Measurements from ENCODE around the gene FAM32A.
"Not testable (repeated sequence)": the region's sequence is repeated elsewhere in the genome, so short reads cannot be mapped to it uniquely, and the experiment has no call there.

Gene FAM32A

DNA sequence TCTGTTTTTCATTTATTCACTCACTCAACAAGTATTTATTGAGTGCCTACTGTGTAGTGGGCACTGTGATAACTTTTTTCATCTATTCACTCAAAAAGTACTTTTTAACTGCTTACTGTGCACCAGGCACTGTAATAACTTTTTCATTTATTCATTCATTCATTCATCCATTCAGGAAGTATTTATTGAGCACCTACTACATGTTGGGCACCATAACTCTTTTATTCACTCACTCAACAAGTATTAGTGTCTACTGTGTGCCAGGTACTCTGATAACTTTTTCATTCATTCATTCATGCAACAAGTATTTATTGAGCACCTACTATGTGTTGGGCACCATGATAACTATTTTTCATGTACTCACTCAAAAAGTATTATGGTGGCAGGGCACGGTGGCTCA lies 18.8 kb upstream of the FAM32A start:
- no peak for DNase-seq

DNA sequence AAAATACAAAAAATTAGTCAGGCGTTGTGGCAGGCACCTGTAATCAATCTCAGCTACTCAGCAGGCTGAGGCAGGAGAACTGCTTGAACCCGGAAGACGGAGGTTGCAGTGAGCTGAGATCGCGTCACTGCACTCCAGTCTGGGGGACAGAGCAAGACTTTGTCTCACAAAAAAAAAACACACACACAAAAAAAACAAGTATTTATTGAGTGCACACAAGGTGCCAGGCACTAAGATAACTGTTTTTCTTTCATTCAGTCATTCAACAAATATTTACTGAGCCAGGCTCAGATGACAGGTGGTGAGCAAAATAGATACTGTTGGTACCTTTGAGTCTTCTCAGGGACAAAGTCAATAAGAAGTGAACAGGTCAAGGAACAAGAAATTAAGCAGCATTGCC lies 18.2 kb upstream of the FAM32A start:
- peak; percentile 14 for DNase-seq

DNA sequence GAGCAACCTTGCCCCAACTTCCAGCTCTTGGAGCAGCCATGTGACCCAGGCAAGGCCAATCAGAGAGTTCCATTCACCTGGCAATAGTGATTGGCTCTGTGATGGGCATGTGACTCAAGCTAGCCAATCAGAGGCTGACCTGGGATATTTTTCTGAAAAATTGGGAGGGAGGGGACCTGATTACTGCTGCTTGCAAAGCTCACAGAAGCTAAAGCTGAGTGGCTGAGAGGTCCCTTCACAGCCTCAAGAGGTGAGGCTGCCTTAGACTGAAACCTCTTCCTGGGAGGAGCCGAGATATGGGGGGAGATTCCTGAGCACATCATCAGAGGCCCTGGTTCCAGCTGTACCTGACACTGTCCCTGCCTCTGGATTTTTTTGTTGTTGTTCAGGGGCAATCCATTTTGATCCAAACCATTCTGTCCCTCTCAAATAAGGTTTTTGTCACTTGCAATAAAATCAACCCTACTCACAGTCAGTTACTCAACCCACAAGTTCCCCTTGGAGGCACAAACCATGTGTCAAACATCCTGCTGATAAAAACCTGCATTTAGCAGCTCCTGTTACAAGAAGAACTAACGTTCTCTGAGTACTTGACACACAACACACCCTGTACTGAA lies 16.6 kb upstream of the FAM32A start:
- no peak for DNase-seq

DNA sequence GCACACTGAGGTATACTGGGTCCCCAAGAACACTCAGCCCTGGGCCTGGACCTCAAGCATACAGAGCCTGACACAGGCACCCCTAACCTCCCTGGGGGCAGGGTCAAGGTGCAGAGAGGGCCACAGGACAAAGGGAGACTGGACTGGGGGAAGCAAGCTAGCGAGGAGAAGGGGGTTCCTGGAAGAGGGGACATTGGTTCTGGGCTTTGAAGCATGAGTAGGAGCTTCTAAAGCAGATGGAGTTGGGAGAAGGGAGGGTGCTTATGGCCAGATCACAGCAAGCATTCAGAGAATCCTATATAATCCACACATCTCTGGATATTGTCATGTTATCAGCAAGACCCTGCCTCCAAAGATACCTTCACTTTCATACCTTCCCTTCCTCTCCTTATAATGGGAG lies 15.1 kb upstream of the FAM32A start:
- no peak for DNase-seq

DNA sequence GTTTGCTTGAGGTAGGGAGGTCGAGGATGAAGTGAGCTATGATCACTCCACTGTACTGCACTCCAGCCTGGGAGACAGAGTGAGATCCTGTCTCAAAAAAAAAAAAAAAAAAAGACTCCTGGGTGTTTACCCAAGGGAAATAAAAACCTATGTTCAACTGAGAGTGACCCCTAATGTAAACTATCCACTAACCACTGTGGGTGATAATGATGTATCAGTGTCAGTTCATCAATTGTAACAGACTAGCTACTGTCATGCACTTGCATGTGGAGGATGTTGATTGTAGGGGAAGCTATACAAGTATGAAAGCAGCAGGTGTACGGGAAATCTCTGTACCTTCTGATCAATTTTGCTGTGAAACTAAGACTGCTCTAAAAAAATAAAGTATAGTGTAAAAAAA lies 9.3 kb upstream of the FAM32A start:
- no peak for DNase-seq

DNA sequence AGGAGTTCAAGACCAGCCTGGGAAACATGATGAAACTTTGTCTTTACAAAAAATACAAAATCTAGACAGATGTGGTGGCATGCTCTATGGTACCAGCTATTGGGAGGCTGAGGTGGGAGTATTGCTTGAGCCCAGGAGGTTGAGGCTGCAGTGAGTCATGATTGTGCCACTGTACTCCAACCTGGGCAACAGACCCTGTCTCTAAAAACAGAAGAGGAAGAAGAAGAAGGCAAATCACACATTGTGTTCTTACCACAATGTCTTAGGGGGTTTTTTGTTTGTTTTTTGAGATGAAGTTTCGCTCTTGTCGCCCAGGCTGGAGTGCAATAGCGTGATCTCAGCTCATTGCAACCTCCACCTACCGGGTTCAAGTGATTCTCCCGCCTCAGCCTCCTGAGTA lies 6.3 kb upstream of the FAM32A start:
- DNase-seq: not testable (repeated sequence)

DNA sequence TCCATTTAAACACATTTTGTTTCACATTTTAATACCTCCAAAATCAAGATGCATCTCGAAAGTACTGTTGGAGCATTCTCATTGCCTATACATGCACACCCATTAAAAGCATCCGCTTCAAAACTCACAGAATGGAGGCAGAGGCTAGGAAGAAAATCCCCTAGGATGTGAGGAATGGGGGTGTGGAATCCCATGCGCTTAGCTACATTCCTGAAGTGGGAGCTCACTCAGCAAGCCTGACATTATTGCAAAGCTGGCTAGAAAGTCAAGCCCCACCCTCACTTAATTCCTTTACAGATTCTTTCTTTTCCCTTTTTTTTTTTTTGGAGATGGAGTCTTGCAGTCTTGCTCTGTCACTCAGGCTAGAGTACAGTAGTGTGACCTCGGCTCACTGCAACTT lies 4.6 kb upstream of the FAM32A start:
- DNase-seq: no peak

DNA sequence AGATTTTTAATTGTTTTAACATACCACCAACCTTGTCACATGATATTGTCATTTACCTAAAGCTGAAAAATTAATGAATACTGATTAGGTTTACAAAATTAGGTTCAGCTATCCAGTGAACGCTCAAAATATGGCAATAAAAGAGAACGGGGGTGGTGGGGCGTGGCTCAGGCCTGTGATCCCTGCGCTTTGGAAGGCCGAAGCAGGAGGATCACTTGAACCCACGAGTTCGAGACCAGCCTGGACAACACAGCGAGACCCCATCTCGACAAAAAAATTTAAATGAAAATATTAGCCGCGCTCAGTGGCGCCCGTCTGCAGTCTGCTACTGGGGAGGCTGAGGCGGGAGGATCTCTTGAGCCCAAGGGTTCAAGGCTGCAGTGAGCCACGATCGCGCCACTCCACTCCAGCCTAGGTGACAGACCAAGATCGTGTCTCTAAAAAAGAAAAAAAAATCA lies 516 bp upstream of the FAM32A start:
- DNase-seq: no peak

DNA sequence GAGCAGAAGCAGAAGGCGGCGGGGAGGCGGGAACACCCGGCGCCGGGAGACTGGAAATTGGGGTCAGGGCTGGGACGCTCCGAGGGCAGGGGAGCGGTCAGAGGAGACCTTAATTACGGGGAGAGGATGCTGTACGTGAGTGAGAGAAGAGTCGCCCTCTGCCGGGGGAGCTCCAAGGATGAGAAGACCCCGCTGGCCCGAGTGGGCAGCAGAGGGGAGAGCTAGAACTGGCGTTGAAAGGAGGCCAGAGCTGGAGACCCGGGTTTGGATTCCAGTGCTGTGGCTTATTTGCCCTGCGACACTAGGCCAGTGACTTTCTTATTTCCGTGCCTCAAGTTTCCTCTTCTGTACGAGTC lies 536 bp downstream of the FAM32A start:
- DNase-seq: peak; percentile 29

DNA sequence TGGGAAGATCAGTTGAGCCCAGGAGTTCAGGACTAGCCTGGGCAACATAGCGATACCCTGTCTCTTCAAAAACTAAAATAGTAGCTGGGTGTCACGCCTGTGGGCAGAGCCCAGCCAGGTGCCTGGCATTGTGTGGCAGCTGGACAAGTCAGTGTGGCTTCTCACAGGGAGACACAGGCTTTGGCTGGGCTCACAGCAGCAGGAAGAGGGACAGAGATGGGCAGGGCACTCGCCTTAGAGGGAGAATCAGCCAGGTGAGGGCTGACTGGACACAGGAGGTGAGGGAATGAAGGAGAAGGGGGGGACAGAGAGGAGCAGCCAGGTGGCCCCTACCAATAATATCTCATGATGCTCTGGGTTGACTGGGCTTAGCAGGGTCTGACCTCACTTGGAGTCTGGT lies 3.3 kb downstream of the FAM32A start:
- no peak for DNase-seq

DNA sequence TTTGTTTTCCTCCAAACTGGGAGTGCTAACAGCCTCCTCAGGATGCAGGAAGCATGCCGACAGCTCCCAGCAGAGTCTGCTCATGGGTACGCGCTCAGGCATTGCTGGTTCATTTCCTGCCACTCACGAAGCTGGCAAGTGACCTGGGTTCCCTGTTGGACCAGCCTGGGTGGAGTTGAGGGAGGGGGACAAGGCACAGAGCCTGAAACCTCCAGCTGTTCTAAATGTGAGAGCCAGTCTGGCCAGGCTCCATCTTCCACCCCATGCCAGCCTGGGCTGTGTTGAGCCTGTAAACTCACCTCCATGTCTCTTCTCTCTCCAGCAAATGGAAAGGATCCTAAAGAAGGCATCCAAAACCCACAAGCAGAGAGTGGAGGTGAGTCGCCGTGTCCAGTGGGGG lies 5.0 kb downstream of the FAM32A start:
- DNase-seq: no peak

DNA sequence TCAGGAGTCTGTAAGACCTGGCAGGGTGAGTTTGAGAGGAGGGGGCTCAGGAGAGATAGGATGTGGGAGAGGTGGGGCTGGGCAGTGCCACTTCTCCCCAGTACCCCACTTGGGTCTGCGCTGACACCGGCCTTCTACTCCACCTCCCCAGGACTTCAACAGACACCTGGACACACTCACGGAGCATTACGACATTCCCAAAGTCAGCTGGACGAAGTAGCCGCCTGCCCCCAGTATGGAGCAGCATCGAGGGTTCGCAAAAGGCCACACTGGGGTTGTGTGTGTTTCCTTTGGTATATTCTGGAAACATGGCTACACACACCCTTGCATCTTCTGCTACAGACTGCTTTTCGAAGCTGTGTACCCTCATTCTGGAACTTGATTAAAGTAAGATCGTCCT lies 5.5 kb downstream of the FAM32A start:
- no peak for DNase-seq

DNA sequence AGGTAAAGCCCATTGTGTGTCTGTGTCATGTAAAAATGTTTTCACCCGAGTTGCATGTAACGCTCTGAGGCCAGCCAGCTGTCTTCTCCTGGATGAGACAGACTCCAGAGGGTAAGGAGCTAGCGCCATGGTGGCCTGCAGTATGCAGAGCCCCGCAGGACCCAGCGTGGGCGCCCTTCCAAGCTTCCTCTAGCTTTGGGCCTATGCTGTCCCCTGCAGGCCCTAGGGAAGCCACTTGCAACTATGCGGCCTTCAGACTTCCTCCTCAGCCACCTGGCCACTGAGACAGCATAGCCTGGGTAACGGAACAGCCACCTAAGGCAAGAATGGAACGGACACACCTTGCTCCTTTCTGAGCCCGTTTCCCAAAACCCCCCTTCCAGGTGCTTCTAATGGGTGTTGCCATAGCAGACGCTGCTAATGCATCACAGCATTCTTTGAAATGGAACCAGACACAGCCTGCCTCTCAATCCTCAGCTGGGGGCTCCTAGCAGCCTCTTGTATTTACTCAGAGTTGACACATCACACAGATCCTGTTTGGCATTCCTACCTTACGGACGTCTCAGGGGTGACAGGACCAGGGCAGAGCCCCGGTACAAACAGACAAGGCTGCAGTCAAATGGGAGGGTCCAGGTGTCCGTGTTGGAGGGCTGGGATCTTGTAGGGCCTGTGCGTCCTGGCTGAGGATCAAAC lies 6.2 kb downstream of the FAM32A start:
- no peak for DNase-seq

DNA sequence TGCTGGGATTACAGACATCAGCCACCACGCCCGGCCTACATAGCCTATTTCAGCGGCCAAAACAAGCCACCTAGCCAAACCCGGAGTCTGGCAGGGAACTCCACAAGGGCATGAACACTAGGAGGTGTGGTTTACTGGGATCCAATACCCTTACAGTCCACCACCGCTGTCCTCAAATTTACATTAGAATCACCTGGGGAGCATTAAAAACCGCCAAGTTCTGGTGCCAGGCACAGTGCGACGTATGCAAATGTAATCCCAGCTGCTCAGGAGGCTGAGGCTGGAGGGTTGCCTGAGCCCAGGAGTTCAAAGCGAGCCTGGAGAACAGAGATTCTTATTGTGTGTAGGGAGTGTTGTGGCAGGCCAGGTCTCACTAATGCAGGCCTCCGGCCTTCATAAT lies 8.3 kb downstream of the FAM32A start:
- no peak for DNase-seq

DNA sequence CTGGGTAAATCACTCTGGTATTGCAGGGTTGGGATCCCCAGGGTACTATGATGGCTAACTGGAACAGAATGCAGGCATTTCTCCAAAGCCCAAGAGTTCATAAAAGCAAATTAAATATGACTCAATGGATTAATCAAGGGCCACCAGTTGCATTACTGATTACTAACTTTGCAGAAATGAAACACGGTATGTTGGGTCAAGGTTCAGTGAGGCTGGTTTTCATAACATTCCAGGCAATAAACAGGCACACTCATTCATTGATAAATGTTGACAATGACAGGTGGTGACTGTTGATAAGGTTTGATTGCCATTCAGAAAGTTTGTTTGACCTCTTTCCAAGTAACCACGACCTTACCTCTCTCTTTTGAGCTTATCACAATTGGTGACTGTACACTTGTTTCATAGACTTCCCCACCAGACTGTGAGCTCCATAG lies 12.0 kb downstream of the FAM32A start:
- DNase-seq: no peak

DNA sequence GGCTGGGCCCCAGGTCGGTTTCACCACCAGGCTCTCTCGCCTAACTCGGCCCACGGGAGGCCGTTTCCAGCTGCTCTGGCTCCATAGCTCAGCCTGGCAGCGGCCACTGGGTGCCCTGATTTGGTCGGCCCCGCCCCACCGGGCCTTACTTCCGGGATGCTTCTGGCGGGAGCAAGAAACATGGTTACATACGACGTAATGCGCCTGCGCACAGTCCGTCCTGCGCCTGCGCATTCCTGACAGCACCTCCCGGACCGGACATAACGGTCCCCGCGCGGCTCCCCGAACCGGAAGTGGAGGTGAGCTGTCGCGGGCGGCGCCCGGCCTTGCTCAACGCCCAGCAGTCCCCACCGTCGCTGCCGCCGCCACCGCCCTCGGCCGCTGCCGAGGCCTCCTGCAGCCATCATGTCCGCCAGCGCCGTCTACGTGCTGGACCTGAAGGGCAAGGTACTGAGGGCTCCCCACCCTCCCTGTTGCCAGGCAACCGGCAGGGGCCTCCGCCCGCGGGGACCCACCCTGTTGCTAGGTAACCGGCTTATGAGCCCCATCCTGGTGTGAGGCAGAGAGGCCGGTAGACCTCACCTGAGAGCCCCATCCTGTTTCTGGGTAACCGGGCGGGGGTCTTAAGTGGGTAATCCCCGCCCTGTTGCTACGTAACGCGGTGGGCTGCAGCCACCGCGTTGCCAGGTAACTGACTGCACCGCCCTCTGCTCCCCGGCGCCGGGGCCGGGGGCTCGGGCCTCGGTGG lies 12.6 kb downstream of the FAM32A start, which contains the start of gene AP1M1:
AP1M1 (plus strand) TSS at position 290 of the 748 bp plus-strand sequence; CDS start at position 406, 116 bp downstream.
- peak; percentile 95 for DNase-seq

DNA sequence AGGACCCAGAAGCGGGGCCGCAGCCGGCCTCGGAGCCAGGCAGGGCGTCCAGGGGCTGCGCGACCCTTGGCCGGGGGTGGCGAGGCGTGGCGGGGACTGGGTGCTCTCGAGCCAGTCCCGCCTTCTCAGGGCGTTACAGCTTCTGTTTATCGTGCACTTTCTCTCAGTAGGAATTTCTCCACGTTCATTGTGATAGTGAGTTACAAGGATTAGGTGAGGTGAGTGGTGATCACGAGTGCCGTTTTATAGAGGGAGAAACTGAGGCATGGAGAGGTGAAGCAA lies 13.1 kb downstream of the FAM32A start:
- DNase-seq: no peak

DNA sequence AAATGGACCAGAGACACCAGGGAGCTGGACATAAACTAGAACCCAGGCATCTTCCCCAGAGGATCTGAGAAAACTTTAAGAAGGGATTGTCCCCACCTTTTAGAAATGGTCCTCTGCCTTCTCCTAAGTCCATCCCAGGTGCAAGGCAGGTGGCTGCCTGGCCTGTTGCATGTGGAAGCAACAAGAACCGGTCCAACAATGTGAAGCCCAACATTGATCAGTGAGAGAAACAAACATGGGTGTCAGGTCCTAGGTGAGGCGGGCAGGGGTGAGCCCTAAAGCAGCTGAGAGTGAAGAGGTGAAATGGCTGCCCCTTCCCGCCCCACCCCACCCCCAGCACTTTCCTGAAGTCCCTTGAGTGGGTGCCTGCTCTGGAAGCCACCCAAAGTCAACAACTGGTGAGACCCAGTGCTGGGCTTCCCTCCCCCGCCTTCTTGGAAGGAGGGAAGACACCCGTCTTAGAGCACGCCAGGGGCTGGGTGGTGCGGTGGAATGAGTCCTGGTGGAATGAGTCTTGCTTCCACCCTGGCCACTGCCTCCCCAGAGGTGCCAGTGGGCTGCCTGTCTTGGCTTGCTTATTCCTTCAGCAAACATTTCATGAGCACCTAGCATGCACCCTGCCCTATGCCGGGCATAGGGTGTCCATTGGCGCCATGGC lies 14.2 kb downstream of the FAM32A start:
- no peak for DNase-seq

DNA sequence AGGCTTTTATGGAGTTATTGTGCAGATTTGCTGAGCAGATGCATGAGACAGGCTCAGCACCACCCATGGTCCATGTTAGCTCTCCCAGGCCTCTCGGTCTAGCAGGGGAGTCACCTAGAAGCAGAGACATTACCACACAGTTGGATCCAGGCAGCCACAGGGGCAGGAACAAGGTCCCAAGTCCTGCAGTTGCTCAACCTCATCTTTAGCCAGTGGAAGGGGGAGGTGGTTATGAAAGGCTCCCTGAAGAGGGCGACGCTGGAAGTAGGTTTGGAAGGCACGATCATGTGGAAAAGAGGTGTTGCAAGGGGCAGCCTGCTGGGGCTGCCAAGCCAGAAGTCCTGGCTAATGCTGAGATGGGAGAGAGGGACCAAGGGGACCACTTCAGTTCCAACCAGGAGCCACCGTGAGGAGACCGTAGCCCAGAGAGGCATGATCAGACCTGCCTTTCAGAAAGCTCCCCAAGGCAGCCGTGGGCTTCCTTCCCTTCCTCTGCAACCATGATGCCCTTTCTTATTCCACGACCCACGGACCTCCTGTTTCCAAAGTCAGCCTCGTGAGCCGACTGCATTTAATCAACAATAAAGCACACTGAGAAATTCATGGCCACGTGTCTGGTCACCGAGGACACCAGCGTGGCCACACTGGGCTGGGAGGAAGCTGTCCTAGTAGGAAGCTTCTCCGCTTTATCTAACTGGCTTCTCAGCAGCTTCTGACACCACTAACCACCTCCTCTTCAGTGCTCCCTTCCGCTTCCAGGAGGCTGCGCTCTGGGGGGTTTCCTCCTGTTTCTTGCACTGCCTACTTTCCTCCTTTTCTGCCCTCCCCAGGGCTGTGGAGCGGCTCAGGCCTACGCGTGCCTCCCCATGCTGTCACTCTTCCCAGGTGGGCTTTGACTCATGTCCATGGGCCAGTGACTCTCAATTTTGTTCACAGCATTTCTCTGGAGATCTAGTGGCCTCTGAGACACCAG lies 15.1 kb downstream of the FAM32A start:
- DNase-seq: no peak

DNA sequence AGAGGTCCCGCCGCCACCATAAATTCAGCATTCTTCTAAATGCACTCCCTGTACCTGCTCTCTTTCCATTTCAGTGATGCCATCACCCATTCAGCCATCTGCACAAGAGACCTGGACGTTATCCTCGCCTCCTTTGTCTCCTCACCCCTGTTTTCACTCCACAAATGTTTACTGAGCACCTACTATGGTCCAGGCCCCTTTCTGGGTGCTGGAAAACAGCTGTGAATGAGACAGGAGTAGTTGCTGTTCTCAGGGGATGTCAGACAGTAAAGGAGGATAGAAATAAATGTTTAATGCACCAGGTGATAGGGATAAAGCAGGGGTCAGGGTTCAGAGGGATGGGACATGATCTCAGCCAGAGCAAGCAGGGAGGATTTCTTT lies 15.8 kb downstream of the FAM32A start:
- no peak for DNase-seq

DNA sequence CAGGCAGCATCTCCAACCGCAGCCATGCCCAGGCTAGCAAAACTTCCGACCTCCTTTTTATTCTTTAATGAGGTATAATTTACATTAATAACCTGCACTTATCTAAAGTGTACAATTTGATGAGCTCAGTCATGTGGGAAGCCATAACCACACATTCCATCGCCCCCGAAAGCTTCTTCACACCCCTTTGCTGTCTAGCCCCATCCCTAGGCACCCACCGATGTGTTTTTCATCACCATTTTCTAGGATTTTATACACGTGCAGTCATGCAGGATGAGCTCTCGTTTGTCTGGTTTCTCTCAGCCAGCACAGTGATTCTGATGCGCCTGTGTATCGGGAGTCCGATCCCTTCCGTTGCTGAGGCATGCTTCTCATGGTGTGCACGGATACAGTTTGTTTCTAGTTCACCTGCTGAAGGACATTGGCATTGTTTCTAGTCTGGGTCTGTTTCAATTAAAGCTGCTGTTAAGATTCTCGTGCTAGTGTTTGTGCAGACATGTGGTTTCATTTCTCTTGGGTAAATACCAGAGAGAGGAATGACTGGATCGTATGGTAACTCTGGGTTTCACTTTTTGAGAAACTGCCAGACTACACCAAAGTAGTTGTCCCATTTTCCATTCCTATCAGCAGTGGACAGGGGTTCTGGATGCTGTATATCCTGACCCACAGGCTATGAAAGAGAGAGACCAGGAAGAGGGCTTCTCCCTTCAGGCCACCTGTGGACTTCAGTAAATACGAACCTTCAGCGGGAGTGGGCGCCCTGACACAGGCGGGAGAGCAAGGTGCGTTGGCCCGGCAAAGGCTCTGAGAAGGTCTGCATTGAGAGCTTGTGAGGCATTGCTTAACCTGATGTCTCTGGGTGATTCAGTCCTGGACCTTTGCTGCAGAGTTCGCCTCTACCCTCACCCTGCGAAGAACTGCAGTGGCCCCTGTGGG lies 17.4 kb downstream of the FAM32A start:
- no peak for DNase-seq
